ENCODE measurements around the gene NUDT7.

NUDT7 gene

GRCh38 chr16:77711179-77711578 lies 11.1 kb upstream of the NUDT7 start:
- Histone ChIP-seq H2AK5ac (ENCODE audit: low read length) (no peak overlapping the region), H3K14ac (ENCODE audit: low read length) (no peak overlapping the region), H3K23ac (ENCODE audit: low read length) (no peak overlapping the region), H3K4me2 (ENCODE audit: low read length) (no peak overlapping the region), H4K12ac (ENCODE audit: low read depth, low read length) (no peak overlapping the region), H3K18ac (ENCODE audit: low read length) (no peak overlapping the region), H3K9me3 (ENCODE audit: insufficient read depth, low read depth, low read length) (no peaks in the 10 kb centered on the region), H3K27ac (ENCODE audit: low read depth, low read length) (no peak overlapping the region), H3K79me2 (ENCODE audit: control insufficient read depth, insufficient read depth, low read length, poor library complexity) (no peaks in the 10 kb centered on the region), H2BK5ac (ENCODE audit: low read depth, low read length, poor library complexity) (no peak overlapping the region), H2BK120ac (ENCODE audit: insufficient read depth, low read length, poor library complexity) (no peak overlapping the region), H3K79me1 (ENCODE audit: low read length) (no peaks in the 10 kb centered on the region), H3K4me3 (ENCODE audit: low read depth, low read length) (no peak overlapping the region), H3K4me1 (ENCODE audit: control insufficient read depth in 1 of 2, insufficient read depth in 2 of 2, low read length in 2 of 2) (no peaks in the 10 kb centered on the region), H2AFZ (ENCODE audit: insufficient read depth, low read length, poor library complexity) (no peak overlapping the region), H4K8ac (ENCODE audit: low read depth, low read length) (no peak overlapping the region), H3K4ac (ENCODE audit: low read depth, low read length) (no peak overlapping the region), H3K9ac (ENCODE audit: low read length) (no peak overlapping the region), H3K36me3 (ENCODE audit: control insufficient read depth in 1 of 2, insufficient read depth in 2 of 2, low read length in 2 of 2) (no peaks in the 10 kb centered on the region), H3K27me3 (ENCODE audit: insufficient read depth, low read length) (no peaks in the 10 kb centered on the region), H4K91ac (ENCODE audit: low read depth, low read length) (no peak overlapping the region), H2BK12ac (ENCODE audit: low read length) (no peak overlapping the region)
- DNase-seq = no peak
- no CpG with 5 or more reads among the region's 1 CpG for whole genome bisulfite sequencing (ENCODE audit: extremely low coverage, insufficient coverage, insufficient read length)

- Histone ChIP-seq H3K4ac (ENCODE audit: low read depth, low read length) (no peak overlapping the region), H3K9ac (ENCODE audit: low read length) (no peak overlapping the region), H2AFZ (ENCODE audit: insufficient read depth, low read length, poor library complexity) (no peak overlapping the region), H3K23ac (ENCODE audit: low read length) (no peak overlapping the region), H3K79me1 (ENCODE audit: low read length) (no peaks in the 10 kb centered on the region), H3K18ac (ENCODE audit: low read length) (no peak overlapping the region), H3K4me3 (ENCODE audit: low read depth, low read length) (no peak overlapping the region), H2BK12ac (ENCODE audit: low read length) (no peak overlapping the region), H2AK5ac (ENCODE audit: low read length) (no peak overlapping the region), H3K36me3 (ENCODE audit: control insufficient read depth in 1 of 2, insufficient read depth in 2 of 2, low read length in 2 of 2) (no peaks in the 10 kb centered on the region), H3K79me2 (ENCODE audit: control insufficient read depth, insufficient read depth, low read length, poor library complexity) (no peaks in the 10 kb centered on the region), H2BK120ac (ENCODE audit: insufficient read depth, low read length, poor library complexity) (no peak overlapping the region), H3K14ac (ENCODE audit: low read length) (no peak overlapping the region), H3K4me1 (ENCODE audit: control insufficient read depth in 1 of 2, insufficient read depth in 2 of 2, low read length in 2 of 2) (no peaks in the 10 kb centered on the region), H4K12ac (ENCODE audit: low read depth, low read length) (no peak overlapping the region), H3K27me3 (ENCODE audit: insufficient read depth, low read length) (no peaks in the 10 kb centered on the region), H3K4me2 (ENCODE audit: low read length) (no peak overlapping the region), H4K91ac (ENCODE audit: low read depth, low read length) (no peak overlapping the region), H3K27ac (ENCODE audit: low read depth, low read length) (no peak overlapping the region), H2BK5ac (ENCODE audit: low read depth, low read length, poor library complexity) (no peak overlapping the region), H3K9me3 (ENCODE audit: insufficient read depth, low read depth, low read length) (no peaks in the 10 kb centered on the region), H4K8ac (ENCODE audit: low read depth, low read length) (no peak overlapping the region)
- no CpG with 5 or more reads among the region's 5 CpGs for WGBS (ENCODE audit: extremely low coverage, insufficient coverage, insufficient read length)
- no peak for DNase-seq
Measured at GRCh38 chr16:77711775-77712174, 10.5 kb upstream of the NUDT7 start.

GRCh38 chr16:77715145-77715544 lies 7.2 kb upstream of the NUDT7 start:
- Histone ChIP-seq H3K9me3 (ENCODE audit: insufficient read depth, low read depth, low read length) (no peaks in the 10 kb centered on the region), H3K27me3 (ENCODE audit: insufficient read depth, low read length) (no peaks in the 10 kb centered on the region), H3K23ac (ENCODE audit: low read length) (no peak overlapping the region), H4K8ac (ENCODE audit: low read depth, low read length) (no peak overlapping the region), H3K4me3 (ENCODE audit: low read depth, low read length) (no peak overlapping the region), H2AK5ac (ENCODE audit: low read length) (no peak overlapping the region), H3K27ac (ENCODE audit: low read depth, low read length) (no peak overlapping the region), H3K4me1 (ENCODE audit: control insufficient read depth in 1 of 2, insufficient read depth in 2 of 2, low read length in 2 of 2) (no peaks in the 10 kb centered on the region), H3K79me1 (ENCODE audit: low read length) (no peaks in the 10 kb centered on the region), H3K9ac (ENCODE audit: low read length) (no peak overlapping the region), H3K79me2 (ENCODE audit: control insufficient read depth, insufficient read depth, low read length, poor library complexity) (no peaks in the 10 kb centered on the region), H4K91ac (ENCODE audit: low read depth, low read length) (no peak overlapping the region), H3K4me2 (ENCODE audit: low read length) (no peak overlapping the region), H2AFZ (ENCODE audit: insufficient read depth, low read length, poor library complexity) (no peak overlapping the region), H2BK12ac (ENCODE audit: low read length) (no peak overlapping the region), H3K36me3 (ENCODE audit: control insufficient read depth in 1 of 2, insufficient read depth in 2 of 2, low read length in 2 of 2) (no peaks in the 10 kb centered on the region), H4K12ac (ENCODE audit: low read depth, low read length) (no peak overlapping the region), H3K18ac (ENCODE audit: low read length) (no peak overlapping the region), H2BK5ac (ENCODE audit: low read depth, low read length, poor library complexity) (no peak overlapping the region), H3K14ac (ENCODE audit: low read length) (no peak overlapping the region), H3K4ac (ENCODE audit: low read depth, low read length) (no peak overlapping the region), H2BK120ac (ENCODE audit: insufficient read depth, low read length, poor library complexity) (no peak overlapping the region)
- no peak for DNase-seq
- no CpG with 5 or more reads among the region's 5 CpGs for WGBS (ENCODE audit: extremely low coverage, insufficient coverage, insufficient read length)

- Histone ChIP-seq H2AFZ (ENCODE audit: insufficient read depth, low read length, poor library complexity) (peak overlapping the region; percentile 91), H3K4ac (ENCODE audit: low read depth, low read length) (no peak overlapping the region), H3K4me1 (ENCODE audit: control insufficient read depth in 1 of 2, insufficient read depth in 2 of 2, low read length in 2 of 2) (peaks cover 0 to 5% of the 10 kb centered on the region in 2 experiments), H2BK12ac (ENCODE audit: low read length) (peak overlapping the region; percentile 2), H4K8ac (ENCODE audit: low read depth, low read length) (peak overlapping the region; percentile 72), H4K91ac (ENCODE audit: low read depth, low read length) (no peak overlapping the region), H3K18ac (ENCODE audit: low read length) (no peak overlapping the region), H3K23ac (ENCODE audit: low read length) (no peak overlapping the region), H3K36me3 (ENCODE audit: control insufficient read depth in 1 of 2, insufficient read depth in 2 of 2, low read length in 2 of 2) (no peaks in the 10 kb centered on the region), H3K79me2 (ENCODE audit: control insufficient read depth, insufficient read depth, low read length, poor library complexity) (peaks cover 4% of the 10 kb centered on the region), H4K12ac (ENCODE audit: low read depth, low read length) (peak overlapping the region; percentile 39), H3K9ac (ENCODE audit: low read length) (no peak overlapping the region), H3K79me1 (ENCODE audit: low read length) (peaks cover 8% of the 10 kb centered on the region), H2BK120ac (ENCODE audit: insufficient read depth, low read length, poor library complexity) (no peak overlapping the region), H3K27me3 (ENCODE audit: insufficient read depth, low read length) (no peaks in the 10 kb centered on the region), H3K4me2 (ENCODE audit: low read length) (peak overlapping the region; percentile 26), H2AK5ac (ENCODE audit: low read length) (no peak overlapping the region), H2BK5ac (ENCODE audit: low read depth, low read length, poor library complexity) (no peak overlapping the region), H3K27ac (ENCODE audit: low read depth, low read length) (no peak overlapping the region), H3K14ac (ENCODE audit: low read length) (no peak overlapping the region), H3K9me3 (ENCODE audit: insufficient read depth, low read depth, low read length) (no peaks in the 10 kb centered on the region), H3K4me3 (ENCODE audit: low read depth, low read length) (no peak overlapping the region)
- no CpG with 5 or more reads among the region's 12 CpGs for WGBS (ENCODE audit: extremely low coverage, insufficient coverage, insufficient read length)
- DNase-seq = no peak
Measured at GRCh38 chr16:77721752-77722308, 484 bp upstream of the NUDT7 start.

Measured in trophoblast cell (in vitro differentiated cells and primary cell).